CD4-positive, alpha-beta T cell treated with Interleukin-15 for 4 hours (primary cell): ENCODE measurements around the gene GMCL1.
"Not testable (repeated sequence)": the region's sequence is repeated elsewhere in the genome, so short reads cannot be mapped to it uniquely, and the experiment has no call there.

Source experiments
- DNase-seq: peaks from one replicate; pipeline ENCODE4 v3.0.0-alpha.2; 2020; ENCODE audit warnings: low spot score

Gene GMCL1

GRCh38 chr2:69829256-69830044 is at the start of gene GMCL1:
GMCL1 (plus strand) TSS chr2:69829660; CDS start chr2:69829893, 233 bp downstream.
- DNase-seq = peak; percentile 98

GRCh38 chr2:69780921-69781320 is 48.5 kb upstream of the GMCL1 start:
- no peak for DNase-seq

- DNase-seq = no peak
These were observed 47.9 kb upstream of the GMCL1 start for GRCh38 chr2:69781321-69782248.

DNA sequence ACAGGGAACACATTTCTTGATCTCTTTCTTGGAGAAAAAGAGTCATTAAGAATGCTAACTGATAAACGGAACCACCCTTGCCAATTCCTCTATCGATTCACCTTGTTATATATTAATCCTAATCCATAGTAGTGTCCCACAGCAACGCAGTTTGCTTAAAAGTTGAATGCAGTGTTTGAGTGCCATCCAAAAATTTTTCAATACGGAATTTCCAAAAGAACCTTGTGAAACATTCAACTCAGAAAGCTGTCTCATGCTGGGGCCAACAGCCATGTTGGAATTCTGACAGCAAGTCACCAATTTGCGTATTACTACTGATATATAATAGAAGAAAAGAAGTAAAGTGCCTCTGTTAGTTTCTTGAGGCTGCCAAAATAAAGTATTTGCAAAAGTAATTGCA is 45.2 kb upstream of the GMCL1 start:
- no peak for DNase-seq

DNA sequence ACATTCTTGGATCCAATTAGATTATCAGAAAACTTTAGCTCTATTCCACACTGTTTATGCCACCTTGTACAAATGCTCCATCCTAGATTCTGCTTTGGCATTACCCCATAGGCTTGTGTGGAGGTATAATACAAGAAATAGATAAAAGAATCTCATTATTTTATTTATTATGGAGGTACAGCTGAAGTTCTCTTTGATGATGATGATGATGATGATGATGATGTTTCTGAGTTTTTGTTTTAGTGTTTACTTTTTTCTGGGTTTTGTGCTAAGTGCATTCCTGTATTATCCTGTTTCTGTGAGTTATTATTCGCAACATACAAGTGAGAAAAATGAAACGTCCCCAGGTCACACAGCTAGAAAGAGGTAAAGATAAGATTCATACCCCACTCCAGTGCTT is 44.1 kb upstream of the GMCL1 start:
- DNase-seq = no peak

DNA sequence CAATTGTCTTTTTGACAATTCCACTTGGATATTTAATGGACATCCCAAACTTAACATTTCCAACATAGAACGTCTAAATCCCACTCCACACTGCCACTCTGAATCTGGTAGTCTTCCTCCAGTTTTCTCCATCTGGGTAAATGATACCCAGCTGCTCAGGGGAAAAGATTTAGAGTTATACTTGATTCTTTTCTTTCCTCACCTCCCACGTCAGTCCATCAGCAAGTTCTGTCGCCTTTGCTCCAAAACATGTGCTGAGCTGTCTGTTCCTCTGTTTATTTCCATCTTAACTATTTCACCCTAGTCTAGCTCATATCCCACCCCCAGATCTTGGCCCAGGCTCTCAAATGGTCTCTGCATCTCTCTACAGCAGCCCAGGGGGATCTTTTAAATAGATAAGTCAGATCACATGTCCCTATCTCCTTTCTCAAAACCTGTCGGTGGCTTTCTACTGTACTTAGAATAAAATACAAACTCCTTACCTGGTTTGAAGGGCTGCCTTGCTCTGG is 43.4 kb upstream of the GMCL1 start:
- DNase-seq = no peak

DNA sequence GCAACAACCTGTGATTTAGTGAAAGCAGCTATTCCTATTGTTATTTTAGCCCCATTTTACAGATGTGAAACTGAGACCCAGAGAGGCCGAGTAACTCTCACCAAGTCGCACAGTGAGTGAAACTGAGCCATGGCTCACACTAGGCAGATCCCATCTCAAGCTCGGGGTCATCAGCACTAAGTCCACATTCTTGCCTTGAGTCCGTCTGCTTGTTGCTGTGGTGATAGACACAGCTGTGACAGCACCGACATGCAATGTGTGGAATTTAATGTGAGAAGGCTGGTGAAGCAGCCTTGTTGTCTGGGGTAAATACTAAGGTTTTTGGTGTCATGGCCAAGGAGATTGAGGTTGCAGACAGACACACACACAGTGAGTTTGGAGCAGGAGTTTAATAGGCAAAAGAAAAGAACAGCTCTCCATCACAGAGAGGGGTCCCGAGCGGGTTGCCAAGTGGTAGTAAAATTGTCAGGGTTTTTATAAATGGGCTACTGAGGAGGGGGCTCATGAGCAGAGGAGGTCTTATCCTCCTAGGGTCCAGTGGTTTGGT is 40.2 kb upstream of the GMCL1 start:
- DNase-seq = no peak

DNA sequence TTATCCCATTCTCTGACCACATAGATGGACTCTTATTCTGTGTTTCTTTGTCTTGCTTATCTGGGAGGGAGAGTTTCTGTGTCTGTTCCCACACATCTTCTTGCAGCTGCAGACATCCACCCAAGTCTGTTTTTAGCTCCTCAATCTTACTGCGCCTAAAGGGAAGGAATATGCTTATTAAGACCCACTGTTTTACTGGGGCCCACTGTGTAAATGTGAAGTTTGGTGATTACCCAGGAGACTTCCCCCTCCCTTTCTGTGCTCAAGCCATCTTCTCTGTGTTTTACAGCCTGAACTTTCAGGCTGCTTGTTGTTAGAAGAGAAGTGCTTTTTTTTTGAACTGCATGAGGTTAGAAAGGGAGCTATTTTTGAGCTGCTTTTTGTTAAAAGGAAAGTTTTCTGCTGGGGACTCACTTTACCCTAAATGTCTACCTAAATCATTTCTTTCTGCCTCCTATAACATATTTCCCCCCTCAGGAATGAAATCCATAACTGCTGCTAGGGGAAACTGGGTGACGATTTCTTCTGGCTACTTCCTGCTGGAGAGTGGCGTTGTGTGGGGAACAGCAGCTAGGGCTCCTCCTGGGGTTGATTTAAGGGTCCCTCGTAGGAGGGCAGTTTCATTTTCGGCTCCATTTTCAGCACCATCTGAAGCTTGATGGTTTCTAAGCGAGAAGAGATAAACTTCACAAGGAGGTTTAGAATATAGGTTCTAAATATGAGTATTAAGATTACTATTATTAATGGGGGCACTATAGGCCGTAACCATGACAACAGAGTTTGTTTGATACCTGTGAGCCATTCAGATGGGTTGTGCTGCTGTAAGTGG is 39.5 kb upstream of the GMCL1 start:
- no peak for DNase-seq

- DNase-seq = no peak
These were observed 38.9 kb upstream of the GMCL1 start for GRCh38 chr2:69790601-69790959.

- DNase-seq = no peak
These were observed 38.4 kb upstream of the GMCL1 start for GRCh38 chr2:69791045-69791444.

DNA sequence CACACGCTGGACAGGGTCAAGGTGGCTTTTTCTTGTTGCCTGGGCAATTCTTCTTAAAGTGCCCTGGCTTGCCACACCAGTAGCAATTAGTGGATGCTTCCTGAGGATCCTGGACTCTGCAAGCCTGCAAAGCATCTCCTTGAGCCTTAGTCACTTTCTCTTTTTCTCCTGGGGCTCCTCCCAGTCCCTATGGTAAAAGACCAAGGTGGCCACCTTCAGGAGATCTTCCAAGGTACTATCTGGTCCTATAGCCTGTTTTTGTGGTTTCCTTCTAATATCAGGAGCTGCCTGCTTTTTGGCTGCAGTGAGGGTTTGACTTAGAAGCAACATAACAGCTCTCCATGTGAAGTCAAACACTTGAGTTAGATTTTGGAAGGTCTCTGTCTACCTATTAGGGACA is 33.3 kb upstream of the GMCL1 start:
- no peak for DNase-seq

DNA sequence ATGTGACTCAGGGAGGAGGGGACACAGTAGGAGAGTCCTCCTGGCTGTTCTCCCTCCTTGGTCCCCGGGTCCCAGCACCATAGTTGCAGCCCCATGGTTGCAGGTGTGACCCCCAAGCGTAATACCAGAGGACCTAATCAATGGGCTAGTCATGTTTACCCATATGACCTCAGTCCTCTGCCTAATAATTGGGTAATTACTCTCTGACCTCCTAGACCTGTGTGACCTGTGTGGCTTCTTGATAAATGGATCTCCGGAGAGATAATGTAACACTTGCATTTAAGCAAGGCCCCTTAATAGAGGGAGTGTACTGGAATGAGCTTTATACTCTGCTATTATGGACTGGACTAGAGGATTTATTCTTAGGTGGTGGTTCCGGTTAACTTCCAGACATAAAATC is 32.2 kb upstream of the GMCL1 start:
- no peak for DNase-seq

DNA sequence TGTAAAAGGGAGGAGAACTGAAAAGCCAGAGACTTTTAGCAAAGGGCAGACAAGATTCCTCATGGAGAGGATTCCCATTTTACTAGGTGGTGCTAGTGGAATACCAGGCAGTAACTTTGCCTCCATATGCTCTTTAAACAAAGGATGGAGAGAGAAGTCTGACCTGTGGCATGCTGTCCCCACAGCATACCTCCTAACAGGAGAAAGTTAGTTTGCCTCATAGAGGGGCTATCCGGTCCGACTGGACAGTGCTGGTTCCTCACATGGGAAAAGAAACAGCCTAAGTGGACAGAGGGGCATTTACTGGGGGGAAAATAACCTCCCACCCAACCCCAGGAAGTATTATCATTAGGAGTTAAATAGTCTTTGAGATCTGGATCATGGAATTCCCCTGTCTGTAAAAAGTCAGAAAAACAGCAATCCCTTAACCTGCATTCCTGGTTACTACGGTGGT is 31.6 kb upstream of the GMCL1 start:
- DNase-seq = no peak

DNA sequence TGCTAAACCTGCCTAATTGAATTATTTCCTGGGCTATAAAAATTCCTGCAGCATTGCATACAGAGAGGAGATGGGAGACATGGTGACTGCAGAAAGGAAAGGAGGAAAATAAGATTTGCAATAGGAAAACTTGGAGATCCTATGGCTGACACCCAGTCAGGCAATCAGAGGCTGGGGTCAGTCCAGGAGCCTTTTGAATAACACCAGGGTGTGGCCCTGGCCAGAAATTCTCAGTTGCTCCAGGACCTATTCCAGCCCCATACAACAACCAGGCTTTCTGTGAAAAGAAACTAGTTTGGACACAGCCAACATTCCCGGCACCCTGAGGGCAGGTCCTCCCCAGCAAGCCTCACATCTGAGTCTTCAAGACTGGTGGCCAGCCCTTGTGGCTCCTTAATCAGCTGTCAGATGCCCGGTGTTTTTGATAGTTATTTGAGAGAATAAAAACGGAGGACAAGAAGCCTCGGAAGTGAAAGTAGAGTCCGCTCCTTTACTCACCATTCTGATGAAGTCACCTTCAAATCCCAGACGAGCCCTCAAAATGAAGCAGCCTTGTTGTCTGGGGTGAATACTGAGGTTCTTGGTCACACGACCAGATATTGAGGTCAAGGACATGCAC is 31.1 kb upstream of the GMCL1 start:
- no peak for DNase-seq

DNA sequence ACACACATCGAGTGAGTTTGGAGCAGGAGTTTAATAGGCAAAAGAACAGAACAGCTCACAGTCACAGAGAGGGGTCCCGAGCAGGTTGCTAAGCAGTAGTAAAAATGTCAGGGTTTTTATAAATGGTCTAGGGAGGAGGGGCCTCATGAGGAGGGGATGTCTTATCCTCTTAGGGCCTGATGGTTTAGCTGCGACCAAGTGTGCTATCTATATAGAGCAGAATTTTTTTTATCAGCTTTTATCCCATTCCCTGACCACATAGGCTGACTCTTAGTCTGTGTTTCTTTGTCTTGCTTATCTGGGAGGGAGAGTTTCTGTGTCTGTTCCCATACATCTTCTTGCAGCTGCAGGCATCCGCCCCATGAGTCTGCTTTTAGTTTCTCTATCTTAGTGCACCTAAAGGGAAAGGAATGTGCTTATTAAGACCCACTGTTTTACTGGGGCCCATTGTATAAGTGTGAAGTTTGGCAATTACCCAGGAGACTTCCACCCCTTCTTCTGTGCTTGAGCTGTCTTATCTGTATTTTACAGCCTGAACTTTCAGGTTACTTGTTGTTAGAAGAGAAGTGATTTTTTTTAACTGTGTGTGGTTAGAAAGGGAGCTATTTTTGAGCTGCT is 30.4 kb upstream of the GMCL1 start:
- DNase-seq = no peak

- DNase-seq = no peak
These were observed 27.6 kb upstream of the GMCL1 start for GRCh38 chr2:69801745-69802290.

- DNase-seq = not testable (repeated sequence)
These were observed 26.6 kb upstream of the GMCL1 start for GRCh38 chr2:69802781-69803367.

- DNase-seq = no peak
These were observed 25.0 kb upstream of the GMCL1 start for GRCh38 chr2:69804416-69804815.

DNA sequence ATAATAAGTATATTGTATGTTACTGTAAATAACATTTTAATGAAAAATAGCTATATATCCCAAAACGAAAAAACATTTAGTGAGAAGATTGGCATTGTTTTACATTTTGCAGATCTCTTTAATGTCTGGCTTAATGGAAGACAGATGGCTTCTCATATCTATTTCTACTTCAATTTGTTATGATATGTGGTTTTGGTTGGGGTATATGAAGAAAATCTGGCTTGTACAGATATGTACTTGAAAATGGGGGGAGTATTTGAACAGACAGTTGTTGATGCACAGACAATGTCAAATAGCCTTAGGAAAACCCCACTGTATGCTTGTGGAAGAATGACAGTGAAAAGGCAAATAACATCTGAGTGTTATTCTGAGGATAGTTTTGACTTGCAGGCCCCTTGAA is 23.6 kb upstream of the GMCL1 start:
- DNase-seq = no peak
